Stimulated activated CD8-positive, alpha-beta memory T cell treated with anti-CD3 and anti-CD28 coated beads, Interleukin-15, amount 100 ng/mL, for 4 hours (primary cell): ENCODE results near the gene KRT35.
"Not testable (repeated sequence)": the region's sequence is repeated elsewhere in the genome, so short reads cannot be mapped to it uniquely, and the experiment has no call there.

Source experiments
- DNase-seq, 2 donors: peaks; one replicate each; pipeline ENCODE4 v3.0.0-alpha.2; 2020; ENCODE audit warnings: low read depth in 2 of 2

Gene KRT35

GRCh38 chr17:41453066-41453465 is 27.9 kb downstream of the KRT35 start:
- DNase-seq = no peak

GRCh38 chr17:41452281-41452680 is 28.7 kb downstream of the KRT35 start:
- no peak for DNase-seq

- no peak for DNase-seq
Observed at GRCh38 chr17:41451154-41451728, 29.7 kb downstream of the KRT35 start.

- DNase-seq = no peak
Observed at GRCh38 chr17:41449008-41449407, 31.9 kb downstream of the KRT35 start.

GRCh38 chr17:41448506-41448905 is 32.4 kb downstream of the KRT35 start:
- DNase-seq = no peak

GRCh38 chr17:41446806-41447205 is 34.1 kb downstream of the KRT35 start:
- no peak for DNase-seq

- DNase-seq = no peak
Observed at GRCh38 chr17:41444640-41445039, 36.3 kb downstream of the KRT35 start.

GRCh38 chr17:41444186-41444585 is 36.8 kb downstream of the KRT35 start:
- no peak for DNase-seq

- no peak for DNase-seq
Observed at GRCh38 chr17:41442739-41443138, 38.2 kb downstream of the KRT35 start.

- DNase-seq = no peak
Observed at GRCh38 chr17:41440531-41441033, 40.4 kb downstream of the KRT35 start, which contains the start of gene KRT38. Gene KRT38, minus strand, starts transcription at chr17:41440983. Its CDS starts 62 bp downstream, at chr17:41440921.

GRCh38 chr17:41439375-41439774 is 41.6 kb downstream of the KRT35 start:
- no peak for DNase-seq

- no peak for DNase-seq
Observed at GRCh38 chr17:41437769-41438168, 43.2 kb downstream of the KRT35 start.

GRCh38 chr17:41437254-41437653 is 43.7 kb downstream of the KRT35 start:
- no peak for DNase-seq

- no peak for DNase-seq
Observed at GRCh38 chr17:41434415-41434814, 46.5 kb downstream of the KRT35 start.

- no peak for DNase-seq
Observed at GRCh38 chr17:41434005-41434404, 46.9 kb downstream of the KRT35 start.

- DNase-seq = no peak
Observed at GRCh38 chr17:41433586-41433985, 47.4 kb downstream of the KRT35 start.

GRCh38 chr17:41430376-41430775 is 50.6 kb downstream of the KRT35 start:
- not testable (repeated sequence) for DNase-seq

- DNase-seq = no peak
Observed at GRCh38 chr17:41429667-41430066, 51.3 kb downstream of the KRT35 start.

GRCh38 chr17:41428591-41429291 is 52.2 kb downstream of the KRT35 start:
- DNase-seq = no peak
